SKM-1 treated with dmso at 0.1 percent for 144 hours (cell line): ENCODE results near the gene GABRB2.
"Not testable (repeated sequence)": the region's sequence is repeated elsewhere in the genome, so short reads cannot be mapped to it uniquely, and the experiment has no call there.

Source experiments
- DNase-seq: peaks from one replicate; lab custom pipeline; 2025; ENCODE audit not compliant: unreplicated experiment; lab: John Stamatoyannopoulos, UW

Gene GABRB2

GRCh38 chr5:161305601-161306000 lies 240.9 kb downstream of the GABRB2 start:
- no peak for DNase-seq

- no peak for DNase-seq
Observed at GRCh38 chr5:161302559-161302958, 244.0 kb downstream of the GABRB2 start.

- no peak for DNase-seq
Observed at GRCh38 chr5:161301586-161301985, 244.9 kb downstream of the GABRB2 start.

- DNase-seq: peak; percentile 13
Observed at GRCh38 chr5:161299053-161299452, 247.5 kb downstream of the GABRB2 start.

GRCh38 chr5:161297388-161297787 lies 249.1 kb downstream of the GABRB2 start:
- DNase-seq: not testable (repeated sequence)

GRCh38 chr5:161295721-161296250 lies 250.7 kb downstream of the GABRB2 start:
- no peak for DNase-seq

- DNase-seq: no peak
Observed at GRCh38 chr5:161288071-161288470, 258.5 kb downstream of the GABRB2 start.

- DNase-seq: no peak
Observed at GRCh38 chr5:161287436-161287835, 259.1 kb downstream of the GABRB2 start.

GRCh38 chr5:161286066-161286655 lies 260.4 kb downstream of the GABRB2 start:
- DNase-seq: no peak

GRCh38 chr5:161284445-161284844 lies 262.1 kb downstream of the GABRB2 start:
- no peak for DNase-seq

- DNase-seq: no peak
Observed at GRCh38 chr5:161283296-161283695, 263.2 kb downstream of the GABRB2 start.

- no peak for DNase-seq
Observed at GRCh38 chr5:161278739-161279660, 267.5 kb downstream of the GABRB2 start.

- DNase-seq: no peak
Observed at GRCh38 chr5:161277011-161277410, 269.5 kb downstream of the GABRB2 start.

- no peak for DNase-seq
Observed at GRCh38 chr5:161274951-161275350, 271.6 kb downstream of the GABRB2 start.

- no peak for DNase-seq
Observed at GRCh38 chr5:161273410-161273809, 273.1 kb downstream of the GABRB2 start.

- DNase-seq: no peak
Observed at GRCh38 chr5:161271816-161272215, 274.7 kb downstream of the GABRB2 start.

GRCh38 chr5:161269125-161269524 lies 277.4 kb downstream of the GABRB2 start:
- DNase-seq: no peak

GRCh38 chr5:161266954-161267353 lies 279.6 kb downstream of the GABRB2 start:
- DNase-seq: no peak

- no peak for DNase-seq
Observed at GRCh38 chr5:161265006-161265405, 281.5 kb downstream of the GABRB2 start.

- no peak for DNase-seq
Observed at GRCh38 chr5:161263191-161263590, 283.3 kb downstream of the GABRB2 start.

- no peak for DNase-seq
Observed at GRCh38 chr5:161261668-161262323, 284.7 kb downstream of the GABRB2 start.

- no peak for DNase-seq
Observed at GRCh38 chr5:161258438-161258837, 288.1 kb downstream of the GABRB2 start.
